HepG2 (cell line): ENCODE results near the gene ATP5F1E. TPM values are rescaled to one million over a fixed set of nuclear protein-coding genes. Genes with fewer than 3 reads are reported as not detected.

ENCODE experiments used
- ATAC-seq: fragments of 200-7000 bp; cut with Tn5 transposase; 3 replicates; pipeline ENCODE4 v1.9.1; 2020; ENCODE audit warnings: mild to moderate bottlenecking, moderate library complexity
- BruUV-seq: library from RNA; stranded (reverse); fragments of 400-500 nt; replicated peaks from 2 replicates; lab custom pipeline; 2021; lab: Mats Ljungman, UMichigan
- CTCF ChIA-PET: fragments of 300-600 bp; formaldehyde crosslinking; extraction: SDS; loops from one replicate; lab custom pipeline; 2021; ENCODE audit warnings: low total read pairs, inconsistent platforms, low intra/inter-chr PET ratio; lab: Yijun Ruan, JAX
- POLR2A ChIA-PET: fragments of 350-600 bp; sonication (Branson Sonifier 250); formaldehyde crosslinking; loops from one replicate; lab custom pipeline; 2020; ENCODE audit warnings: antibody characterized with exemption, inconsistent platforms; lab: Yijun Ruan, JAX
- DNase-seq: peaks from one replicate; pipeline ENCODE4 v3.0.0-alpha.2; 2015; ENCODE audit warnings: low spot score
- FAIRE-seq: peaks from 3 replicates; lab custom pipeline; 2011; peaks lifted over from hg19 to GRCh38; lab: Jason Lieb, UNC
- H2AFZ ChIP-seq: one replicate; pipeline ENCODE4 v1.6.1; 2011; ENCODE audit warnings: low read length, inconsistent platforms
- H3K27ac ChIP-seq: fragments of 300-600 bp; 3 replicates; pipeline ENCODE4 v1.8.0; 2011; ENCODE audit warnings: mixed run types, mild to moderate bottlenecking, mixed read lengths, low read length, inconsistent platforms; ENCODE audit not compliant: insufficient read depth; ENCODE audit errors: extremely low read length
- H3K27me3 ChIP-seq, 2 experiments: fragments of 200-600 bp in 1 of 2; 2 replicates in 1 of 2; 3 replicates in 1 of 2; pipeline versions ENCODE4 v1.6.0 to v1.8.0; 2011; ENCODE audit warnings: low read length in 2 of 2, mild to moderate bottlenecking in 2 of 2, moderate library complexity in 2 of 2, inconsistent platforms in 1 of 2; ENCODE audit not compliant: insufficient read depth in 2 of 2, control insufficient read depth in 1 of 2
- H3K36me3 ChIP-seq, 2 experiments: fragments of 200-600 bp in 1 of 2; replicated peaks in 1 of 2; 2 replicates in 1 of 2; 3 replicates in 1 of 2; pipeline versions ENCODE4 v1.5.1 to v1.8.0; 2011; ENCODE audit warnings: low read length in 2 of 2, inconsistent platforms in 1 of 2; ENCODE audit not compliant: insufficient read depth in 2 of 2, control insufficient read depth in 1 of 2
- H3K4me1 ChIP-seq: 2 replicates; pipeline ENCODE4 v1.5.1; 2012; ENCODE audit warnings: low read length, inconsistent platforms; ENCODE audit not compliant: insufficient read depth
- H3K4me2 ChIP-seq: 2 replicates; pipeline ENCODE4 v1.6.0; 2011; ENCODE audit warnings: low read depth, low read length, inconsistent platforms
- H3K4me3 ChIP-seq, 3 experiments: fragments of 200-600 bp in 1 of 3; sonication (generic), shearing (Covaris generic) in 1 of 3; replicated peaks in 1 of 3; 2 replicates each; pipeline ENCODE4 v1.5.1; 2011 to 2016; ENCODE audit warnings: low read length in 3 of 3, inconsistent platforms in 2 of 3, low read depth in 2 of 3, mild to moderate bottlenecking in 2 of 3, control low read depth in 1 of 3, mixed read lengths in 1 of 3; ENCODE audit not compliant: insufficient read depth in 1 of 3
- H3K79me2 ChIP-seq: one replicate; pipeline ENCODE4 v1.6.1; 2011; ENCODE audit warnings: low read length, inconsistent platforms; ENCODE audit not compliant: insufficient read depth
- H3K9ac ChIP-seq: 2 replicates; pipeline ENCODE4 v1.6.0; 2011; ENCODE audit warnings: mild to moderate bottlenecking, low read depth, low read length, inconsistent platforms; ENCODE audit not compliant: insufficient read depth
- H3K9me3 ChIP-seq: 2 replicates; pipeline ENCODE4 v1.5.1; 2012; ENCODE audit warnings: mild to moderate bottlenecking, low read length
- H4K20me1 ChIP-seq: 2 replicates; pipeline ENCODE4 v1.6.0; 2011; ENCODE audit warnings: inconsistent platforms, mild to moderate bottlenecking, low read length, moderate library complexity; ENCODE audit not compliant: insufficient read depth
- ATF4 ChIP-seq, 2 experiments: fragments of 450-650 bp in 1 of 2; sonication (generic) in 1 of 2; formaldehyde crosslinking; IDR thresholded peaks; 2 replicates each; pipeline versions ENCODE4 v1.5.0 to v1.8.0; 2020 to 2022; ENCODE audit warnings: mild to moderate bottlenecking in 1 of 2, missing genetic modification reagents in 1 of 2
- NR3C1 ChIP-seq: sonication (generic); formaldehyde crosslinking; IDR thresholded peaks from 2 replicates; pipeline ENCODE4 v1.4.0; 2020; ENCODE audit warnings: missing genetic modification reagents
- SNAI1 ChIP-seq: sonication (generic); formaldehyde crosslinking; IDR thresholded peaks from 2 replicates; pipeline ENCODE4 v1.5.0; 2020; ENCODE audit warnings: mild to moderate bottlenecking, missing genetic modification reagents, borderline replicate concordance
- ZBTB14 ChIP-seq: sonication (generic); formaldehyde crosslinking; IDR thresholded peaks from 2 replicates; pipeline ENCODE4 v1.4.0; 2020; ENCODE audit warnings: missing genetic modification reagents
- ZC3H13 ChIP-seq: sonication (generic); formaldehyde crosslinking; IDR thresholded peaks from 2 replicates; pipeline ENCODE4 v1.8.1; 2023; ENCODE audit warnings: mild to moderate bottlenecking, missing genetic modification reagents, moderate library complexity
- ZNF138 ChIP-seq: sonication (generic); formaldehyde crosslinking; IDR thresholded peaks from 2 replicates; pipeline ENCODE4 v1.5.0; 2020; ENCODE audit warnings: mild to moderate bottlenecking, low read depth, missing genetic modification reagents
- ZNF768 ChIP-seq: sonication (generic); formaldehyde crosslinking; IDR thresholded peaks from 2 replicates; pipeline ENCODE4 v1.4.0; 2020; ENCODE audit warnings: missing genetic modification reagents
- ZNF773 ChIP-seq: sonication (generic); formaldehyde crosslinking; IDR thresholded peaks from 2 replicates; pipeline ENCODE4 v1.4.0; 2020; ENCODE audit warnings: missing genetic modification reagents, borderline replicate concordance
- ZSCAN20 ChIP-seq: sonication (generic); formaldehyde crosslinking; IDR thresholded peaks from 2 replicates; pipeline ENCODE4 v1.4.0; 2020; ENCODE audit warnings: missing genetic modification reagents, mild to moderate bottlenecking, borderline replicate concordance
- WGBS: methylation state at CpG from one replicate; pipeline ENCODE4 v1.1.6; 2017; ENCODE audit warnings: low lambda C conversion rate; 5-methylcytosine and 5-hydroxymethylcytosine counted together
- in situ Hi-C: cut with HindIII; loops from 2 replicates; pipeline ENCODE4 v1.10.0; 2017; ENCODE audit warnings: low pct_unique_long_range_greater_than_20kb; ENCODE audit not compliant: extremely low pct_ligation_motif_present
- intact Hi-C: fragments of 100-400 bp; cut with micrococcal nuclease; formaldehyde crosslinking; loops from one replicate; pipeline ENCODE4 v1.10.0; 2022; ENCODE audit not compliant: unreplicated experiment
- polyA plus RNA-seq, 8 experiments: library from polyadenylated mRNA; depleted of rRNA in 3 of 8; stranded (reverse) in 7 of 8; unstranded in 1 of 8; fragments of >200 nt; fragmentation: Illumina TruSeq in 4 of 8; extraction: Trizol in 4 of 8; gene quantifications; 2 replicates each; pipeline versions ENCODE4 v1.2.1 to v1.2.3, GENCODE V29; 2011 to 2016; ENCODE audit warnings: low read depth in 4 of 8, missing spikeins in 1 of 8, mixed read lengths in 1 of 8; ENCODE audit not compliant: insufficient read depth in 1 of 8
- total RNA-seq, 5 experiments: library from RNA; depleted of rRNA; stranded (reverse); fragments of >200 nt; fragmentation: Illumina TruSeq; extraction: Trizol; gene quantifications; 2 replicates each; pipeline ENCODE4 v1.2.3, GENCODE V29; 2016; ENCODE audit warnings: low read depth in 1 of 5
- TF ChIP-seq, protein P1 (sequence below): sonication (generic); formaldehyde crosslinking; IDR thresholded peaks from 2 replicates; pipeline ENCODE4 v1.4.0; 2020; ENCODE audit warnings: missing genetic modification reagents

ATP5F1E gene
- total and polyA plus RNA-seq, 2 of the 13 experiments (the other 11 are each of a cell fraction or from before 2014, with no cell fraction given), result 121 to 134 TPM

DNA sequence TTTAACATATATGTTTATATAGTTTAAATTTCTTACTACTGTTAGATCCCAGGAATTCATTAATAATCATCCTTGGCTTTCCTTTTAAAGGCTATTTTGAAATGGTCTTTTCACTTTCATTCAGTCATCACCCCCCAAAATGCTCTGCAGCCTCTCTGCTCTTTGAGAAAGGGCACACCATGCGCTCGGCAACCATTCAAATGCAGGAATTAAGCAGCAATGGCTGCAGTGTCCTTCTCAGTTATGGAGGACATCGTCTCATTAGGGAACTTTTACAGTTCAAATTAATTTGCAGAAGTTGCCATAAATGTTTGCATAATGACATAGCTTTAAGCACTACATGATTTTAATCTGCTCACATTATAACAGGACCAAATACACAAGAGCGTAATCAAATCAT, 6.6 kb downstream of the ATP5F1E start:
- no peak overlapping the region for H3K4me3 ChIP-seq
- H2AFZ ChIP-seq, result no peak overlapping the region
- ATAC-seq (no peak), FAIRE-seq (no peak)
- no peak overlapping the region for H3K4me2 ChIP-seq
- POLR2A ChIA-PET, result interaction anchor here (1.3 kb wide), 1 partner anchor 10 kb away, joined by 9 read pairs; no protein-coding TSS in a partner anchor
- H3K36me3 ChIP-seq, result peaks cover 32 to 71% of the 10 kb centered on the region in 2 experiments
- peaks cover 11% of the 10 kb centered on the region; the same call in 1 of the 2 replicates for H4K20me1 ChIP-seq
- CTCF ChIA-PET, result no interaction called here
- 97% methylated on average over 4 of the region's 4 CpGs for WGBS
- no peaks in the 10 kb centered on the region for H3K9me3 ChIP-seq
- no peak overlapping the region for H3K27ac ChIP-seq
- H3K9ac ChIP-seq, result no peak overlapping the region
- H3K79me2 ChIP-seq, result peaks cover 54% of the 10 kb centered on the region
- H3K4me1 ChIP-seq, result peaks cover 55% of the 10 kb centered on the region
- H3K27me3 ChIP-seq, result no peaks in the 10 kb centered on the region
- 0 out of 2 replicates have a peak, but pooled peaks have one; percentile 31 for TF ChIP-seq SNAI1 (CRISPR knock-in tag)
- TF ChIP-seq ZC3H13, result peak; percentile 24; the same call in 1 of the 2 replicates
- TF ChIP-seq ZNF768 (CRISPR knock-in tag), result no peak
- TF ChIP-seq, all 625 proteins: peak for 2
- BruUV-seq, result no TSS peak
- DNase-seq, result no peak
- in situ Hi-C loops, result no loop called here
- intact Hi-C loops, result no loop called here

DNA sequence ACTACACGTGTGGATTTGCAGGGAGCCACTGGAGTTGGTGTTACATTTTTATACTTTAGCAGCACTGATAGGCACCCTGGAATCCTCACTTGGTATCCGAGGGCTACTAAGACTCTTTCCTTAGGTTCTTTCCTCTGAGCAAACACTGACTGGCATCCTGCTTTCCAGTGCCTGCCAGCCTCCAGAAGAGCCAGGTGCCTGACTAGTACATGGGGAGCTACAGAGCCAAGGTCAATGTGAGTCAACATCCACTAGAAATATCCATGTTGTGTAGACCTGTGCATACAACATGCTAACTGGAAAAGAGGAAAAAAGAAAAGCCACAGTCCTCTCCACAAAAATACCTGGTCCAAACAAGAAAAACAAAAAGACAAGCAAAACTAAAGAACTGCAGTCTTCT, 7.0 kb downstream of the ATP5F1E start:
- CTCF ChIA-PET, result no interaction called here
- DNase-seq (no peak), FAIRE-seq (no peak), ATAC-seq (0 out of 3 replicates have a peak, but pooled peaks have one; percentile 25)
- no peak overlapping the region for H2AFZ ChIP-seq
- H3K79me2 ChIP-seq, result peaks cover 49% of the 10 kb centered on the region
- no peaks in the 10 kb centered on the region for H3K27me3 ChIP-seq
- 92% methylated on average over 2 of the region's 2 CpGs for WGBS
- H3K4me3 ChIP-seq, result no peak overlapping the region
- peaks cover 11% of the 10 kb centered on the region; the same call in 1 of the 2 replicates for H4K20me1 ChIP-seq
- BruUV-seq, result no TSS peak
- in situ Hi-C loops, result no loop called here
- intact Hi-C loops, result no loop called here
- no peaks in the 10 kb centered on the region for H3K9me3 ChIP-seq
- POLR2A ChIA-PET, result interaction anchor here (0.7 to 1.3 kb wide), 3 partner anchors 9 to 29 kb away, joined by 4 to 9 read pairs (median 6); no protein-coding TSS in a partner anchor
- H3K27ac ChIP-seq, result no peak overlapping the region
- no peak overlapping the region for H3K4me2 ChIP-seq
- peaks cover 32 to 67% of the 10 kb centered on the region in 2 experiments for H3K36me3 ChIP-seq
- peaks cover 50% of the 10 kb centered on the region for H3K4me1 ChIP-seq
- H3K9ac ChIP-seq, result no peak overlapping the region
- TF ChIP-seq ATF4 (CRISPR knock-in tag; IDR thresholded peaks at IDR 0.05) (no peak), ZSCAN20 (CRISPR knock-in tag) (0 out of 2 replicates have a peak, but pooled peaks have one; percentile 42), ZNF773 (CRISPR knock-in tag) (0 out of 2 replicates have a peak, but pooled peaks have one; percentile 39), ZC3H13 (peak; percentile 74; the same call in 1 of the 2 replicates), ZNF138 (CRISPR knock-in tag) (no peak), NR3C1 (no peak), ZBTB14 (CRISPR knock-in tag) (no peak)
- TF ChIP-seq, protein P1, sequence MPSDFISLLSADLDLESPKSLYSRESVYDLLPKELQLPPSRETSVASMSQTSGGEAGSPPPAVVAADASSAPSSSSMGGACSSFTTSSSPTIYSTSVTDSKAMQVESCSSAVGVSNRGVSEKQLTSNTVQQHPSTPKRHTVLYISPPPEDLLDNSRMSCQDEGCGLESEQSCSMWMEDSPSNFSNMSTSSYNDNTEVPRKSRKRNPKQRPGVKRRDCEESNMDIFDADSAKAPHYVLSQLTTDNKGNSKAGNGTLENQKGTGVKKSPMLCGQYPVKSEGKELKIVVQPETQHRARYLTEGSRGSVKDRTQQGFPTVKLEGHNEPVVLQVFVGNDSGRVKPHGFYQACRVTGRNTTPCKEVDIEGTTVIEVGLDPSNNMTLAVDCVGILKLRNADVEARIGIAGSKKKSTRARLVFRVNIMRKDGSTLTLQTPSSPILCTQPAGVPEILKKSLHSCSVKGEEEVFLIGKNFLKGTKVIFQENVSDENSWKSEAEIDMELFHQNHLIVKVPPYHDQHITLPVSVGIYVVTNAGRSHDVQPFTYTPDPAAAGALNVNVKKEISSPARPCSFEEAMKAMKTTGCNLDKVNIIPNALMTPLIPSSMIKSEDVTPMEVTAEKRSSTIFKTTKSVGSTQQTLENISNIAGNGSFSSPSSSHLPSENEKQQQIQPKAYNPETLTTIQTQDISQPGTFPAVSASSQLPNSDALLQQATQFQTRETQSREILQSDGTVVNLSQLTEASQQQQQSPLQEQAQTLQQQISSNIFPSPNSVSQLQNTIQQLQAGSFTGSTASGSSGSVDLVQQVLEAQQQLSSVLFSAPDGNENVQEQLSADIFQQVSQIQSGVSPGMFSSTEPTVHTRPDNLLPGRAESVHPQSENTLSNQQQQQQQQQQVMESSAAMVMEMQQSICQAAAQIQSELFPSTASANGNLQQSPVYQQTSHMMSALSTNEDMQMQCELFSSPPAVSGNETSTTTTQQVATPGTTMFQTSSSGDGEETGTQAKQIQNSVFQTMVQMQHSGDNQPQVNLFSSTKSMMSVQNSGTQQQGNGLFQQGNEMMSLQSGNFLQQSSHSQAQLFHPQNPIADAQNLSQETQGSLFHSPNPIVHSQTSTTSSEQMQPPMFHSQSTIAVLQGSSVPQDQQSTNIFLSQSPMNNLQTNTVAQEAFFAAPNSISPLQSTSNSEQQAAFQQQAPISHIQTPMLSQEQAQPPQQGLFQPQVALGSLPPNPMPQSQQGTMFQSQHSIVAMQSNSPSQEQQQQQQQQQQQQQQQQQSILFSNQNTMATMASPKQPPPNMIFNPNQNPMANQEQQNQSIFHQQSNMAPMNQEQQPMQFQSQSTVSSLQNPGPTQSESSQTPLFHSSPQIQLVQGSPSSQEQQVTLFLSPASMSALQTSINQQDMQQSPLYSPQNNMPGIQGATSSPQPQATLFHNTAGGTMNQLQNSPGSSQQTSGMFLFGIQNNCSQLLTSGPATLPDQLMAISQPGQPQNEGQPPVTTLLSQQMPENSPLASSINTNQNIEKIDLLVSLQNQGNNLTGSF (CRISPR knock-in tag), result no peak
